MM.1S (cell line): ENCODE data around the gene PET117.

Experiments
- DNase-seq: peaks from one replicate; pipeline ENCODE4 v3.0.0-alpha.2; 2015
- H2AFZ ChIP-seq: fragments of 300-600 bp; sonication (generic); 2 replicates; pipeline ENCODE4 v1.6.0; 2016; ENCODE audit warnings: antibody characterized with exemption, low read length
- H3F3A ChIP-seq: fragments of 300-600 bp; sonication (generic); 2 replicates; pipeline ENCODE4 v1.6.1; 2016; ENCODE audit warnings: mild to moderate bottlenecking, antibody characterized with exemption, low read length, moderate library complexity, mixed read lengths; ENCODE audit not compliant: insufficient read depth
- H3K27ac ChIP-seq: fragments of 300-600 bp; sonication (generic); 2 replicates; pipeline ENCODE4 v1.5.1; 2016; ENCODE audit warnings: mild to moderate bottlenecking, low read length
- H3K27me3 ChIP-seq: fragments of 300-600 bp; sonication (generic); replicated peaks from 2 replicates; pipeline ENCODE4 v1.6.0; 2016; ENCODE audit warnings: low read length; ENCODE audit not compliant: insufficient read depth
- H3K36me3 ChIP-seq: fragments of 300-600 bp; sonication (generic); replicated peaks from 2 replicates; pipeline ENCODE4 v1.6.1; 2016; ENCODE audit warnings: mild to moderate bottlenecking, low read length, mixed read lengths; ENCODE audit not compliant: insufficient read depth
- H3K4me1 ChIP-seq: fragments of 300-600 bp; sonication (generic); 2 replicates; pipeline ENCODE4 v1.6.1; 2016; ENCODE audit warnings: low read length, mixed read lengths
- H3K4me2 ChIP-seq: fragments of 300-600 bp; sonication (generic); 2 replicates; pipeline ENCODE4 v1.6.0; 2016; ENCODE audit warnings: low read depth, low read length
- H3K4me3 ChIP-seq: fragments of 300-600 bp; sonication (generic); 2 replicates; pipeline ENCODE4 v1.5.1; 2016; ENCODE audit warnings: low read length, mixed read lengths
- H3K79me2 ChIP-seq: fragments of 300-600 bp; sonication (generic); 2 replicates; pipeline ENCODE4 v1.6.1; 2016; ENCODE audit warnings: mixed run types, low read length, mixed read lengths
- H3K9ac ChIP-seq: fragments of 300-600 bp; sonication (generic); 2 replicates; pipeline ENCODE4 v1.6.1; 2016; ENCODE audit warnings: low read length, mixed read lengths
- H3K9me2 ChIP-seq: fragments of 300-600 bp; sonication (generic); replicated peaks from 2 replicates; pipeline ENCODE4 v1.6.1; 2016; ENCODE audit warnings: mild to moderate bottlenecking, low read length, mixed read lengths; ENCODE audit not compliant: insufficient read depth
- H3K9me3 ChIP-seq: fragments of 300-600 bp; sonication (generic); replicated peaks from 2 replicates; pipeline ENCODE4 v1.6.1; 2016; ENCODE audit warnings: mild to moderate bottlenecking, low read length, mixed read lengths; ENCODE audit not compliant: insufficient read depth
- H4K20me1 ChIP-seq: fragments of 300-600 bp; sonication (generic); 2 replicates; pipeline ENCODE4 v1.6.1; 2016; ENCODE audit warnings: mild to moderate bottlenecking, low read length, moderate library complexity, mixed read lengths; ENCODE audit not compliant: insufficient read depth
- EZH2 ChIP-seq: fragments of 300-600 bp; sonication (generic); optimal IDR thresholded peaks from 2 replicates; pipeline ENCODE3; 2017; ENCODE audit warnings: low read depth, mild to moderate bottlenecking, antibody characterized with exemption, low read length, mixed read lengths
- EZH2phosphoT487 ChIP-seq: fragments of 300-600 bp; sonication (generic); IDR thresholded peaks from 2 replicates; pipeline ENCODE4 v1.6.1; 2018; ENCODE audit warnings: antibody characterized with exemption, low read length
- TF ChIP-seq, protein P1 (sequence below): fragments of 300-600 bp; sonication (generic); IDR thresholded peaks from 2 replicates; pipeline ENCODE4 v1.5.1; 2016; ENCODE audit warnings: antibody characterized with exemption, low read length, mixed read lengths

The PET117 gene

DNA sequence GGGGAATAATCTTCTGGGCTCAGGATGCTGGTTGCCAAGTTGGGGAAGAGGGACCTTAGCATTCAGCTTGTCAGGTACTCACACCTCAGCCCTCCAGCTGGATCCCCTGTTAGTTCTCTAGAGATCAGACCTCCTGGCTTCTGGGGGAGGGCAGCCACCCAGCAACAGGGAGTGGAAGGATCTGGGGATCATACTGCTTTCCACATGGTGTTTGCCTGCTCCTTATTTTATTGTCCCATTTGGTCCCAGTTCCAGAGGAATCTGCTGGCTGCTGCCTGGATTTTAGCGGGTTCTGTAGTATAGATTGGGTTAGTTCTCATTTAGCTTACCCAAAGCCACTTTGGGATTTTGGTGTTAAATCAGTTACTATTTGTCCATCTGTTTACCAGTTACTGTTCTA, 29.3 kb downstream of the PET117 start:
- Histone ChIP-seq H3K27me3 (no peaks in the 10 kb centered on the region), H3K9me2 (no peaks in the 10 kb centered on the region), H3K4me2 (no peak overlapping the region), H3F3A (no peaks in the 10 kb centered on the region), H3K36me3 (no peaks in the 10 kb centered on the region), H3K27ac (no peak overlapping the region), H3K9ac (no peak overlapping the region), H3K79me2 (no peaks in the 10 kb centered on the region), H2AFZ (no peak overlapping the region), H3K9me3 (no peaks in the 10 kb centered on the region), H4K20me1 (no peaks in the 10 kb centered on the region), H3K4me3 (no peak overlapping the region), H3K4me1 (no peaks in the 10 kb centered on the region)
- DNase-seq, result no peak
- TF ChIP-seq, protein P1, sequence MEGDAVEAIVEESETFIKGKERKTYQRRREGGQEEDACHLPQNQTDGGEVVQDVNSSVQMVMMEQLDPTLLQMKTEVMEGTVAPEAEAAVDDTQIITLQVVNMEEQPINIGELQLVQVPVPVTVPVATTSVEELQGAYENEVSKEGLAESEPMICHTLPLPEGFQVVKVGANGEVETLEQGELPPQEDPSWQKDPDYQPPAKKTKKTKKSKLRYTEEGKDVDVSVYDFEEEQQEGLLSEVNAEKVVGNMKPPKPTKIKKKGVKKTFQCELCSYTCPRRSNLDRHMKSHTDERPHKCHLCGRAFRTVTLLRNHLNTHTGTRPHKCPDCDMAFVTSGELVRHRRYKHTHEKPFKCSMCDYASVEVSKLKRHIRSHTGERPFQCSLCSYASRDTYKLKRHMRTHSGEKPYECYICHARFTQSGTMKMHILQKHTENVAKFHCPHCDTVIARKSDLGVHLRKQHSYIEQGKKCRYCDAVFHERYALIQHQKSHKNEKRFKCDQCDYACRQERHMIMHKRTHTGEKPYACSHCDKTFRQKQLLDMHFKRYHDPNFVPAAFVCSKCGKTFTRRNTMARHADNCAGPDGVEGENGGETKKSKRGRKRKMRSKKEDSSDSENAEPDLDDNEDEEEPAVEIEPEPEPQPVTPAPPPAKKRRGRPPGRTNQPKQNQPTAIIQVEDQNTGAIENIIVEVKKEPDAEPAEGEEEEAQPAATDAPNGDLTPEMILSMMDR, result no peak
- TF ChIP-seq EZH2, result no peak
- TF ChIP-seq EZH2phosphoT487, result no peak

DNA sequence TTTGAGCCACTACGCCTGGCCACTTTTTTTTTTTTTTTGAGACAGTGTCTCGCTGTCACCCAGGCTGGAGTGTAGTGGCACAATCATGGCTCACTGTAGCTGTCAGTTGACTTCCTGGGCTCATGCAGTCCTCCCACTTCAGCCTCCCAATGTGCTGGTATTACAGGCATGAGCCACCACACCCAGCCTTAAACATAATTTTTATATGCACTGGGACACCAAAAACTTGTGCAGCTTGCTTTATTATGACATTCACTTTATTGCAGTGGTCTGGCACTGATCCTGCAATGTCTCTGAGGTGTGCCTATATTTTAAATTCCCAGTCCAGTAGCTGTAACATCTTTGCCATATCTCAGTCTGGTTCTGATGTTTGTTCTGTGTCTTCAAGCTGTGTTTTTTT, 34.7 kb downstream of the PET117 start:
- no peak for DNase-seq
- Histone ChIP-seq H3K27ac (no peak overlapping the region), H3K9me3 (no peaks in the 10 kb centered on the region), H3K4me3 (no peak overlapping the region), H3K4me1 (no peaks in the 10 kb centered on the region), H3K4me2 (no peak overlapping the region), H2AFZ (no peak overlapping the region), H3K27me3 (no peaks in the 10 kb centered on the region), H3K9ac (no peak overlapping the region), H3K9me2 (no peaks in the 10 kb centered on the region), H3F3A (no peaks in the 10 kb centered on the region), H3K36me3 (no peaks in the 10 kb centered on the region), H3K79me2 (no peaks in the 10 kb centered on the region), H4K20me1 (no peaks in the 10 kb centered on the region)
- TF ChIP-seq EZH2phosphoT487 (no peak), EZH2 (no peak)
- TF ChIP-seq, protein P1, result no peak

DNA sequence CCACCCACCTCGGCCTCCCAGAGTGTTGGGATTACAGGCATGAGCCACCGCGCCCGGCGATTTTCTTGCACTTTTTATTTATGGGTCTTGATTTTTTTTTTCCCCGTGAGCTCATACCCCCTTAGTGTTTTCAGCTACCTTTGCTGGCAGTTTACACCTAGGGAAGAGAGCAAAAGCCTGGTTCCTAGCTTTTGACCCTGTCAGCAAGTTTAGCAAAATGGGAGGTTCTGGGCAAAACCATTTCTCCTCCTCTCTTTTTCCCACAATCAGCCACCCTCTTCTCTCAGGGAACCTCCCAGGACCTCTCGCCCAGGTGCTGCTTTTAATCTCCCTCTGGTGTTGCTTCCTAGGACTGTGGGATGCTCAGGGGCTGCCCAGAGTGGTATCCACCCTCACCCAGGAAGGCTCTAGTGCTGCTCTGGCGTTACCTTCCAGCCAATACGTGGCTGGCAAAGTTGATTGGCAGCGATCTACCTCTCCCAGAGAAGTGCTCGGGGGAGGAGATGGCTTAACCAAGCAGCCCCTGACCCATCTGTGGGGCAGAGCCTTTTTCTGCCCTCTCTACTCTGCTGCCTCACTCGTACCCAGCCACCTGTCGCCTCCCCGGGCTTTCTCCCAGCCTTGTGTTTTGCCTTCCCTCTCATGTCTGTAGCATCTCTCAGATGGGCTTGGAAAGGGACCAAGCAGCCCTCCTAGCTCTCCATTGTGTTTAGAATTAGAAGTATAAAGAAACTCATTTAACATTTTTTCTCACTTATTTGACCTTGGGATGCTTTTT, 37.4 kb downstream of the PET117 start:
- Histone ChIP-seq H3K9ac (no peak overlapping the region), H3K36me3 (no peaks in the 10 kb centered on the region), H3K4me3 (no peak overlapping the region), H3K27me3 (no peaks in the 10 kb centered on the region), H3K79me2 (no peaks in the 10 kb centered on the region), H3K9me2 (no peaks in the 10 kb centered on the region), H4K20me1 (no peaks in the 10 kb centered on the region), H3K4me1 (no peaks in the 10 kb centered on the region), H2AFZ (no peak overlapping the region), H3K4me2 (no peak overlapping the region), H3F3A (no peaks in the 10 kb centered on the region), H3K9me3 (no peaks in the 10 kb centered on the region), H3K27ac (no peak overlapping the region)
- DNase-seq, result no peak
- TF ChIP-seq EZH2, result no peak
- TF ChIP-seq EZH2phosphoT487, result no peak
- TF ChIP-seq, protein P1, result no peak
